Large intestine (tissue), 3 donors: Measurements from ENCODE around the gene OR52B6. TPM values are rescaled to one million over a fixed set of nuclear protein-coding genes. Genes with fewer than 3 reads are reported as not detected.

Experiments
- DNase-seq, 2 donors: peaks; one replicate each; pipeline versions ENCODE4 v3.0.0 to v3.0.0-alpha.2; 2013
- H3K27ac ChIP-seq: one replicate; pipeline ENCODE4 v1.5.1; 2013; ENCODE audit warnings: low read length
- H3K27me3 ChIP-seq: 2 replicates; pipeline ENCODE4 v1.6.1; 2013; ENCODE audit warnings: low read length; ENCODE audit not compliant: control insufficient read depth, insufficient read depth
- H3K36me3 ChIP-seq: 2 replicates; pipeline ENCODE4 v1.6.1; 2013; ENCODE audit warnings: low read length; ENCODE audit not compliant: control insufficient read depth, insufficient read depth
- H3K4me1 ChIP-seq: one replicate; pipeline ENCODE4 v1.6.1; 2013; ENCODE audit warnings: low read length; ENCODE audit not compliant: control insufficient read depth, insufficient read depth
- H3K4me3 ChIP-seq: one replicate; pipeline ENCODE4 v1.5.1; 2013; ENCODE audit warnings: low read length
- H3K9me3 ChIP-seq: one replicate; pipeline ENCODE4 v1.6.1; 2013; ENCODE audit warnings: mild to moderate bottlenecking, low read depth, low read length, moderate library complexity; ENCODE audit not compliant: control insufficient read depth
- WGBS: methylation state at CpG from one replicate; pipeline ENCODE4 v1.1.5; 2013; ENCODE audit warnings: low lambda C conversion rate; ENCODE audit not compliant: insufficient coverage; 5-methylcytosine and 5-hydroxymethylcytosine counted together
- polyA plus RNA-seq: library from polyadenylated mRNA; unstranded; fragments of 120-200 nt; gene quantifications from one replicate; pipeline ENCODE4 v1.2.1, GENCODE V29; 2013

The OR52B6 gene
- polyA plus RNA-seq, 1 donor: not detected

- Histone ChIP-seq H3K9me3 (no peaks in the 10 kb centered on the region), H3K27ac (no peak overlapping the region), H3K27me3 (no peaks in the 10 kb centered on the region), H3K4me1 (peaks cover 10% of the 10 kb centered on the region), H3K4me3 (no peak overlapping the region), H3K36me3 (no peaks in the 10 kb centered on the region)
- WGBS: 100% methylated on average over 1 of the region's 3 CpGs
- peak in 1 of 2 donors; percentile 43 for DNase-seq
Measured at GRCh38 chr11:5618807-5619206, 38.1 kb downstream of the OR52B6 start.

GRCh38 chr11:5620651-5621521 lies 40.2 kb downstream of the OR52B6 start:
- DNase-seq: peak; percentile 40 to 66

GRCh38 chr11:5621580-5621979 lies 40.9 kb downstream of the OR52B6 start:
- no peak for DNase-seq
- no peaks in the 10 kb centered on the region for H3K9me3 ChIP-seq
- no peaks in the 10 kb centered on the region for H3K27me3 ChIP-seq
- H3K36me3 ChIP-seq: no peaks in the 10 kb centered on the region
- H3K4me1 ChIP-seq: peaks cover 15% of the 10 kb centered on the region
- no peak overlapping the region for H3K4me3 ChIP-seq
- no peak overlapping the region for H3K27ac ChIP-seq

More at GRCh38 chr11:5620651-5621521, 40.2 kb downstream of the OR52B6 start:
- WGBS: no CpG with 5 or more reads among the region's 3 CpGs
- Histone ChIP-seq H3K27ac (peak overlapping the region; percentile 19), H3K36me3 (no peaks in the 10 kb centered on the region), H3K27me3 (no peaks in the 10 kb centered on the region), H3K4me3 (no peak overlapping the region), H3K4me1 (peaks cover 15% of the 10 kb centered on the region), H3K9me3 (no peaks in the 10 kb centered on the region)

GRCh38 chr11:5622802-5623201 lies 42.1 kb downstream of the OR52B6 start:
- WGBS: 20% methylated on average over 3 of the region's 3 CpGs
- Histone ChIP-seq H3K27me3 (no peaks in the 10 kb centered on the region), H3K4me3 (no peak overlapping the region), H3K9me3 (no peaks in the 10 kb centered on the region), H3K36me3 (no peaks in the 10 kb centered on the region), H3K27ac (no peak overlapping the region), H3K4me1 (peaks cover 15% of the 10 kb centered on the region)
- DNase-seq: peak in 1 of 2 donors; percentile 53

GRCh38 chr11:5624489-5625279 lies 44.0 kb downstream of the OR52B6 start, which contains the start of gene TRIM34:
Gene TRIM34, plus strand, starts transcription at chr11:5625001. Its CDS starts 7,331 bp downstream, at chr11:5632332.
- peaks cover 15% of the 10 kb centered on the region for H3K4me1 ChIP-seq
- H3K36me3 ChIP-seq: no peaks in the 10 kb centered on the region
- peak within 1 kb of the TSS; percentile 53 for H3K27ac ChIP-seq
- no peaks in the 10 kb centered on the region for H3K27me3 ChIP-seq
- H3K4me3 ChIP-seq: peak within 1 kb of the TSS; percentile 46
- no peaks in the 10 kb centered on the region for H3K9me3 ChIP-seq
- DNase-seq: peak; percentile 70 to 91
- no CpG with 5 or more reads among the region's 7 CpGs for WGBS

- peak overlapping the region; percentile 46 for H3K4me3 ChIP-seq
- no peaks in the 10 kb centered on the region for H3K36me3 ChIP-seq
- peaks cover 15% of the 10 kb centered on the region for H3K4me1 ChIP-seq
- DNase-seq: no peak
- no peaks in the 10 kb centered on the region for H3K27me3 ChIP-seq
- WGBS: no CpG with 5 or more reads among the region's 4 CpGs
- H3K9me3 ChIP-seq: no peaks in the 10 kb centered on the region
- peak overlapping the region; percentile 53 for H3K27ac ChIP-seq
Measured at GRCh38 chr11:5625281-5625680, 44.6 kb downstream of the OR52B6 start.

- no peak overlapping the region for H3K27ac ChIP-seq
- H3K9me3 ChIP-seq: no peaks in the 10 kb centered on the region
- no peak overlapping the region for H3K4me3 ChIP-seq
- no peaks in the 10 kb centered on the region for H3K36me3 ChIP-seq
- H3K27me3 ChIP-seq: no peaks in the 10 kb centered on the region
- WGBS: 100% methylated on average over 2 of the region's 5 CpGs
- peaks cover 9% of the 10 kb centered on the region for H3K4me1 ChIP-seq
- no peak for DNase-seq
Measured at GRCh38 chr11:5626196-5626595, 45.5 kb downstream of the OR52B6 start.

GRCh38 chr11:5631417-5631816 lies 50.7 kb downstream of the OR52B6 start:
- no peaks in the 10 kb centered on the region for H3K27me3 ChIP-seq
- peaks cover 14% of the 10 kb centered on the region for H3K36me3 ChIP-seq
- no peak for DNase-seq
- H3K4me1 ChIP-seq: no peaks in the 10 kb centered on the region
- no peaks in the 10 kb centered on the region for H3K9me3 ChIP-seq
- H3K27ac ChIP-seq: no peak overlapping the region
- H3K4me3 ChIP-seq: no peak overlapping the region
- WGBS: 94% methylated on average over 2 of the region's 2 CpGs
